NCI-H2107 treated with DMSO at 0.1 percent for 48 hours (cell line): ENCODE data around the gene PYGO2.
"Not testable (repeated sequence)": the region's sequence is repeated elsewhere in the genome, so short reads cannot be mapped to it uniquely, and the experiment has no call there.

Experiments used
- DNase-seq: peaks from one replicate; lab custom pipeline; 2025; ENCODE audit not compliant: unreplicated experiment; lab: John Stamatoyannopoulos, UW

PYGO2 gene

GRCh38 chr1:154982341-154982740, 20.8 kb upstream of the PYGO2 start:
- peak; percentile 33 for DNase-seq

- DNase-seq: no peak
Observed at GRCh38 chr1:154978360-154978759, 16.8 kb upstream of the PYGO2 start.

GRCh38 chr1:154977762-154978161, 16.2 kb upstream of the PYGO2 start:
- not testable (repeated sequence) for DNase-seq

- DNase-seq: no peak
Observed at GRCh38 chr1:154975409-154976059, 14.0 kb upstream of the PYGO2 start.

- peak; percentile 99 for DNase-seq
Observed at GRCh38 chr1:154974808-154975408, 13.3 kb upstream of the PYGO2 start.

GRCh38 chr1:154974102-154974807, 12.7 kb upstream of the PYGO2 start, which contains the start of gene CKS1B:
TSS of gene CKS1B (plus strand) at chr1:154974681. CDS start at chr1:154974746, 65 bp downstream.
- DNase-seq: peak; percentile 100

- DNase-seq: peak; percentile 92
Observed at GRCh38 chr1:154973344-154974101, 11.9 kb upstream of the PYGO2 start.

GRCh38 chr1:154972517-154973343, 11.1 kb upstream of the PYGO2 start:
- no peak for DNase-seq

- DNase-seq: no peak
Observed at GRCh38 chr1:154972213-154972516, 10.6 kb upstream of the PYGO2 start.

GRCh38 chr1:154971341-154971998, 9.9 kb upstream of the PYGO2 start:
- DNase-seq: no peak

GRCh38 chr1:154970631-154971340, 9.2 kb upstream of the PYGO2 start, which contains the start of gene SHC1:
TSS of gene SHC1 (minus strand) at chr1:154970747. CDS start at chr1:154970526, 221 bp downstream.
- no peak for DNase-seq

GRCh38 chr1:154969860-154970452, 8.4 kb upstream of the PYGO2 start:
- no peak for DNase-seq

GRCh38 chr1:154969246-154969645, 7.7 kb upstream of the PYGO2 start:
- DNase-seq: no peak

- DNase-seq: no peak
Observed at GRCh38 chr1:154968731-154969130, 7.1 kb upstream of the PYGO2 start.

GRCh38 chr1:154967331-154967950, 5.9 kb upstream of the PYGO2 start:
- DNase-seq: no peak

- DNase-seq: no peak
Observed at GRCh38 chr1:154966111-154966510, 4.5 kb upstream of the PYGO2 start.

GRCh38 chr1:154964359-154964758, 2.8 kb upstream of the PYGO2 start:
- no peak for DNase-seq

- no peak for DNase-seq
Observed at GRCh38 chr1:154963643-154964042, 2.1 kb upstream of the PYGO2 start.
